Prostate gland (tissue), 1 donor: ENCODE measurements around the gene DUSP22.

Experiments
- POLR2A ChIP-seq: fragments of 450-650 bp; IDR thresholded peaks from one replicate; pipeline ENCODE4 v1.6.1; 2016; ENCODE audit warnings: antibody characterized with exemption, mild to moderate bottlenecking
- POLR2AphosphoS5 ChIP-seq: sonication (generic); formaldehyde crosslinking; IDR thresholded peaks from one replicate; pipeline ENCODE4 v1.6.1; 2017; ENCODE audit warnings: antibody characterized with exemption

GRCh38 chr6:338815-339262 lies 46.6 kb downstream of the DUSP22 start:
- TF ChIP-seq POLR2A (no peak), POLR2AphosphoS5 (no peak)
